Measurements from ENCODE around the gene FADS2. TPM values are rescaled to one million over a fixed set of nuclear protein-coding genes. Genes with fewer than 3 reads are reported as not detected.

Gene FADS2
- polyA plus RNA-seq, 2 of the 4 experiments (the other 2 are of a cell fraction) = 215 to 391 TPM

- FAIRE-seq = no peak
- CTCF ChIA-PET = interaction anchor here (1.1 to 10.3 kb wide), 5 partner anchors 9 to 40 kb away, joined by 3 to 147 read pairs (median 21); no protein-coding TSS in a partner anchor
- DNase-seq (ENCODE audit: low read depth in 1 of 2, low spot score in 1 of 2) = no peak
Measured at GRCh38 chr11:61784506-61784805, 43.6 kb upstream of the FADS2 start.

DNA sequence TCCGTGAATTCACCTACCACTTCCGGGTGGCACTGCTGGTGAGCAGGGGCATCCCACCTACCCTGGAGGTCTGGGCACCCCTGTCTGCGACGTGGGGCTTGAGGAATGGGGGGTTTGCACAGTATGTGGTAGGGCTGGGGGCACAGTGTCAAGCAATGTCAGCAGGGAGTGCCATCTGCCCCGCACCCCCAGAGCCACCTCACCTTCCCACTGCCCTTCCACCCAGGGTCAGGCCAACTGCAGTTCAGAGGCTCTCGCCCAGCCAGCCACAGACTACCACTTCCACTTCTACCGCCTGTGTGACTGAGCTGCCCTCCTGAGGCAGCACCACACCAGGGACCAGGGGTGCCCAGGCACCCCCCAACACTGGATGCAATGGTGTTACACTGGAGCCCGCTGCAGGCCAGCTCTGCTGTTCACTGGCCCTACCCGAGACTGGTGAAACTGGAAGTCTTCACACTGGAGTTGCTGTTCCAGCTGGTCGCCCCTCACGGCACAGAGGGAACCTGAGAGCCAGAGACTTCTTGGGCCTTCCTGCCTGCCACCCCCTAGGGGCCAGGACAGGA is 42.2 kb upstream of the FADS2 start:
- Histone ChIP-seq H3K27ac (no peak overlapping the region), H3K9me3 (no peaks in the 10 kb centered on the region), H3K4me1 (no peaks in the 10 kb centered on the region; the same call in 2 of the 3 replicates), H3K4me3 (no peak overlapping the region), H3K4me2 (no peak overlapping the region)
- no peak for ATAC-seq
- TF ChIP-seq HES2 (IDR thresholded peaks at IDR 0.05) = no peak
- TF ChIP-seq ZC3H11A (IDR thresholded peaks at IDR 0.05) = no peak
- TF ChIP-seq, protein P1, sequence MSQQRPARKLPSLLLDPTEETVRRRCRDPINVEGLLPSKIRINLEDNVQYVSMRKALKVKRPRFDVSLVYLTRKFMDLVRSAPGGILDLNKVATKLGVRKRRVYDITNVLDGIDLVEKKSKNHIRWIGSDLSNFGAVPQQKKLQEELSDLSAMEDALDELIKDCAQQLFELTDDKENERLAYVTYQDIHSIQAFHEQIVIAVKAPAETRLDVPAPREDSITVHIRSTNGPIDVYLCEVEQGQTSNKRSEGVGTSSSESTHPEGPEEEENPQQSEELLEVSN (IDR thresholded peaks at IDR 0.05; ENCODE audit: borderline replicate concordance, low read depth) = no peak
- no peak for TF ChIP-seq POLR2A (IDR thresholded peaks at IDR 0.05; ENCODE audit: low read length)
- TF ChIP-seq RARB (CRISPR knock-in tag; IDR thresholded peaks at IDR 0.05) = no peak
- TF ChIP-seq TFCP2L1 (CRISPR knock-in tag; IDR thresholded peaks at IDR 0.05) = no peak
- TF ChIP-seq, protein P2, sequence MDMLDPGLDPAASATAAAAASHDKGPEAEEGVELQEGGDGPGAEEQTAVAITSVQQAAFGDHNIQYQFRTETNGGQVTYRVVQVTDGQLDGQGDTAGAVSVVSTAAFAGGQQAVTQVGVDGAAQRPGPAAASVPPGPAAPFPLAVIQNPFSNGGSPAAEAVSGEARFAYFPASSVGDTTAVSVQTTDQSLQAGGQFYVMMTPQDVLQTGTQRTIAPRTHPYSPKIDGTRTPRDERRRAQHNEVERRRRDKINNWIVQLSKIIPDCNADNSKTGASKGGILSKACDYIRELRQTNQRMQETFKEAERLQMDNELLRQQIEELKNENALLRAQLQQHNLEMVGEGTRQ (IDR thresholded peaks at IDR 0.05) = no peak
- no peak for TF ChIP-seq ESRRA (IDR thresholded peaks at IDR 0.05; ENCODE audit: borderline replicate concordance, low read length)
- TF ChIP-seq, protein P3, sequence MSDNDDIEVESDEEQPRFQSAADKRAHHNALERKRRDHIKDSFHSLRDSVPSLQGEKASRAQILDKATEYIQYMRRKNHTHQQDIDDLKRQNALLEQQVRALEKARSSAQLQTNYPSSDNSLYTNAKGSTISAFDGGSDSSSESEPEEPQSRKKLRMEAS (IDR thresholded peaks at IDR 0.05) = no peak
- TF ChIP-seq JUN (IDR thresholded peaks at IDR 0.05) = no peak
- no peak for TF ChIP-seq MYC (IDR thresholded peaks at IDR 0.05; ENCODE audit: borderline replicate concordance, low read length)
- no peak for TF ChIP-seq ZFP36 (IDR thresholded peaks at IDR 0.05; ENCODE audit: borderline replicate concordance, partially characterized antibody)
- no peak for TF ChIP-seq HOXB13 (CRISPR knock-in tag; IDR thresholded peaks at IDR 0.05; ENCODE audit: low read depth)
- no peak for TF ChIP-seq RAD21 (conservative IDR thresholded peaks at IDR 0.05 in 1 of 2, IDR thresholded peaks at IDR 0.05 in 1 of 2)
- no peak for TF ChIP-seq PBX3 (IDR thresholded peaks at IDR 0.05)
- TF ChIP-seq ELK1 (IDR thresholded peaks at IDR 0.05; ENCODE audit: low read depth, low read length) = no peak
- TF ChIP-seq HMGXB4 (CRISPR knock-in tag; IDR thresholded peaks at IDR 0.05; ENCODE audit: borderline replicate concordance) = no peak
- ChIA-PET POLR2A (no interaction called here), CTCF (interaction anchor here (0.9 to 10.3 kb wide), 8 partner anchors 11 to 296 kb away, joined by 3 to 147 read pairs (median 12); no protein-coding TSS in a partner anchor)
- 87% methylated on average over 6 of the region's 11 CpGs for WGBS (ENCODE audit: missing lambda C conversion rate)
- FAIRE-seq = no peak
- DNase-seq (ENCODE audit: low read depth in 1 of 2, low spot score in 1 of 2) = no peak

More at GRCh38 chr11:61784506-61784805, 43.6 kb upstream of the FADS2 start:
- no peaks in the 10 kb centered on the region for H3K9me3 ChIP-seq
- ATAC-seq = no peak
- H3K4me3 ChIP-seq = no peak overlapping the region
- TF ChIP-seq TFCP2L1 (CRISPR knock-in tag; IDR thresholded peaks at IDR 0.05) (no peak), NFE2L2 (conservative IDR thresholded peaks at IDR 0.05; ENCODE audit: low read length) (no peak)
- POLR2A ChIA-PET = no interaction called here
- 83% methylated on average over 7 of the region's 7 CpGs for WGBS (ENCODE audit: missing lambda C conversion rate)
- no peak overlapping the region for H3K27ac ChIP-seq
- no peaks in the 10 kb centered on the region for H3K4me1 ChIP-seq
- no peak overlapping the region for H3K4me2 ChIP-seq

Measured in A549 (cell line).